ENCODE measurements around the gene KRTAP10-11.

DNA sequence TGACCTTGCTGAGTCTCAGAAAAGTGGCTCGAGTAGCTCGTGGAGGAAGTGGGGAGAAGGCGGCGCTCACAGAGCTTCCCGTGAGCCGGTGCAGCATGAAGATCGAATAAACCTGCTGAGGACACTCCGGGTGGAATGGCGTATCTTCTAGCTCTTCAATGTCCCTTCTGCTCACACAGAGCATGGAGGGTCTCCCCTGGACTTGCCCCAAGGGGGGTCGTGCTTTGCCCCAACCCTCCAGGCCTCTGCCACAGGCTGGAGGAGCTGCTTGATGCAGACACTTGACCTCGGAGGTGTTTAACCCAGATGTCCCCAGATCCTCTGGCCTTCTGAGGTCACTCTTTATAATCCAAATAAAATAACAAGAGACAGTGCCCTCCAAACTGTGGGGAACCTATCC is 48.6 kb downstream of the KRTAP10-11 start:
- no peak for TF ChIP-seq CTCF (IDR thresholded peaks at IDR 0.05; ENCODE audit: poor library complexity)
- no peak for TF ChIP-seq EZH2 (IDR thresholded peaks at IDR 0.05; ENCODE audit: borderline replicate concordance)
- TF ChIP-seq EZH2phosphoT487 (IDR thresholded peaks at IDR 0.05; ENCODE audit: low read depth, severe bottlenecking, unreplicated experiment) = no peak
